ENCODE data around the gene OTOP1.

- TF ChIP-seq CTCF (IDR thresholded peaks at IDR 0.05; ENCODE audit: insufficient read depth, low read length) (no peak), POLR2AphosphoS5 (IDR thresholded peaks at IDR 0.05; ENCODE audit: low read depth) (no peak), SPI1 (IDR thresholded peaks at IDR 0.05; ENCODE audit: borderline replicate concordance, low read depth) (no peak)
These were observed 20.9 kb upstream of the OTOP1 start for GRCh38 chr4:4247696-4248028.
